ENCODE results near the gene SPDL1. TPM values are rescaled to one million over a fixed set of nuclear protein-coding genes. Genes with fewer than 3 reads are reported as not detected.

SPDL1 gene, protein sequence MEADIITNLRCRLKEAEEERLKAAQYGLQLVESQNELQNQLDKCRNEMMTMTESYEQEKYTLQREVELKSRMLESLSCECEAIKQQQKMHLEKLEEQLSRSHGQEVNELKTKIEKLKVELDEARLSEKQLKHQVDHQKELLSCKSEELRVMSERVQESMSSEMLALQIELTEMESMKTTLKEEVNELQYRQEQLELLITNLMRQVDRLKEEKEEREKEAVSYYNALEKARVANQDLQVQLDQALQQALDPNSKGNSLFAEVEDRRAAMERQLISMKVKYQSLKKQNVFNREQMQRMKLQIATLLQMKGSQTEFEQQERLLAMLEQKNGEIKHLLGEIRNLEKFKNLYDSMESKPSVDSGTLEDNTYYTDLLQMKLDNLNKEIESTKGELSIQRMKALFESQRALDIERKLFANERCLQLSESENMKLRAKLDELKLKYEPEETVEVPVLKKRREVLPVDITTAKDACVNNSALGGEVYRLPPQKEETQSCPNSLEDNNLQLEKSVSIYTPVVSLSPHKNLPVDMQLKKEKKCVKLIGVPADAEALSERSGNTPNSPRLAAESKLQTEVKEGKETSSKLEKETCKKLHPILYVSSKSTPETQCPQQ
- total RNA-seq = 19.3 and 52.3 TPM in 2 replicates

DNA sequence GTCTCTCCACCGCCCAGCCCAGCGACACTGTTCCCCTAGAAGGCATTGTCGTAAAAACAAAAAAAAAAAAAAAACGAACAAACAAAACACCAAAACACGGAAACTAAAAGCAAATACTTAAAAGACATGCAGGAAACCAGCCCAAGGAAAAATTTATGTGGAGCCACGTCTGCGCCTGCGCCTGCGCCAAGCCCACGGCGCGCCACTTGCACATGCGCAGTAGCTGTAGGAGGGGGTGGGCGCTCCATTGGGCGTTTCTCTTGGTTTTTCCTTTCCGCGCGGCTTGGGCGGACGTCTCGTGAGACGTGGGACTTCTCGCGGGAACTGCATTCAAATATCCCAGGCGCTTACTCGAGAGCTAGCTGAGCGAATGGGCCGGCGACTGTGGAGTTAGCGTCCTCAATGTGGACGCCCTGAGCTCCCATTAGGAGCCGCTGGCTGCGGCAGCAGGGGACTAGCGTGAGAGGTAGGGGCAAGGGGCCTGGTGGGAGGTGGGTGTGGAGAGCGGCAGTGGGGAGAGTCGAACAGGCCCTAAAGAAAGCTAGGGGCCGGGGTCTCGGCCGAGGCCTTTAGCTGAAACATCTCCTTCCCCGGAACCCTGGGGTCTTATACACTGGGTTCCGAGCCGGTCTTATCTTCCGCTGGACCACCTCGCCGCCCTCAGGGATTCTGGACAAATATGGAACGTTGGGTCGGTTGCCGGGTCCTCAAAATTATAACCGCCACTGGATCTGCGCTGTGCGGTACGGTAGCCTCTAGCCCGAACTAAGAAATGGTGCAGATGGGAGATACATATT lies at the start of gene SPDL1:
Gene SPDL1 (plus strand): TSS at position 350 of the 797 bp plus-strand sequence. CDS start 4,644 bp downstream, outside the sequence.

DNA sequence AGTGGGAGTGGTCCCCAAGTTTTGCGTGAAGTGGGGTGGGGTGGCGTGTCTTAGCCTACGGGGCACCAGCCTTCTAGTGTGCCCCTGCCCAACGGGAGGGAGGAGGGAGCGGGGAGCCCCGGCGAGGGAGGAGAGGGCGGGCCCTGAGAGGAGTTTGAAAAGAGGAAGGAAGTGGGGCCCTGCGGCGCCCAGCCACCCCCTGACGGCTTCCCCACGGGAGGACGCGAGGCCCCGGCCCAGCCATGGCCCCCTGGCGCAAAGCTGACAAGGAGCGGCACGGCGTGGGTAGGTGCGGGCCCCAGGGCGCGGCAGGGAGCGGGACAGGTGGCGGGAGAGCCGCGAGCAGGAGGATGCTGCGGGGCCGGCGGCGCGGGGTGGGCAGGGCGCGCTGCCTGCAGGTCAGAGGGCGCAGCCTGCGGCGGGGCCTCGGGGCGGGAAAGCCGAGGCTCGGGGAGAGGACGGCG lies 53.5 kb downstream of the SPDL1 start, which contains the start of gene DOCK2:
Gene DOCK2 (plus strand): TSS at position 191 of the 464 bp plus-strand sequence. CDS start 52 bp downstream, at position 243.

Other genes starting within 250 kb of the SPDL1 start
- gene DOCK2, start 53.5 kb downstream of the SPDL1 start, total RNA-seq = 0.18 and 5.8 TPM in 2 replicates

Data from cardiac atrium fibroblast (primary cell).